MM.1S (cell line): Measurements from ENCODE around the gene CYTL1.

Source experiments
- DNase-seq: peaks from one replicate; pipeline ENCODE4 v3.0.0-alpha.2; 2015
- H2AFZ ChIP-seq: fragments of 300-600 bp; sonication (generic); 2 replicates; pipeline ENCODE4 v1.6.0; 2016; ENCODE audit warnings: antibody characterized with exemption, low read length
- H3F3A ChIP-seq: fragments of 300-600 bp; sonication (generic); 2 replicates; pipeline ENCODE4 v1.6.1; 2016; ENCODE audit warnings: mild to moderate bottlenecking, antibody characterized with exemption, low read length, moderate library complexity, mixed read lengths; ENCODE audit not compliant: insufficient read depth
- H3K27ac ChIP-seq: fragments of 300-600 bp; sonication (generic); 2 replicates; pipeline ENCODE4 v1.5.1; 2016; ENCODE audit warnings: mild to moderate bottlenecking, low read length
- H3K27me3 ChIP-seq: fragments of 300-600 bp; sonication (generic); replicated peaks from 2 replicates; pipeline ENCODE4 v1.6.0; 2016; ENCODE audit warnings: low read length; ENCODE audit not compliant: insufficient read depth
- H3K36me3 ChIP-seq: fragments of 300-600 bp; sonication (generic); replicated peaks from 2 replicates; pipeline ENCODE4 v1.6.1; 2016; ENCODE audit warnings: mild to moderate bottlenecking, low read length, mixed read lengths; ENCODE audit not compliant: insufficient read depth
- H3K4me1 ChIP-seq: fragments of 300-600 bp; sonication (generic); 2 replicates; pipeline ENCODE4 v1.6.1; 2016; ENCODE audit warnings: low read length, mixed read lengths
- H3K4me2 ChIP-seq: fragments of 300-600 bp; sonication (generic); 2 replicates; pipeline ENCODE4 v1.6.0; 2016; ENCODE audit warnings: low read depth, low read length
- H3K4me3 ChIP-seq: fragments of 300-600 bp; sonication (generic); 2 replicates; pipeline ENCODE4 v1.5.1; 2016; ENCODE audit warnings: low read length, mixed read lengths
- H3K79me2 ChIP-seq: fragments of 300-600 bp; sonication (generic); 2 replicates; pipeline ENCODE4 v1.6.1; 2016; ENCODE audit warnings: mixed run types, low read length, mixed read lengths
- H3K9ac ChIP-seq: fragments of 300-600 bp; sonication (generic); 2 replicates; pipeline ENCODE4 v1.6.1; 2016; ENCODE audit warnings: low read length, mixed read lengths
- H3K9me2 ChIP-seq: fragments of 300-600 bp; sonication (generic); replicated peaks from 2 replicates; pipeline ENCODE4 v1.6.1; 2016; ENCODE audit warnings: mild to moderate bottlenecking, low read length, mixed read lengths; ENCODE audit not compliant: insufficient read depth
- H3K9me3 ChIP-seq: fragments of 300-600 bp; sonication (generic); replicated peaks from 2 replicates; pipeline ENCODE4 v1.6.1; 2016; ENCODE audit warnings: mild to moderate bottlenecking, low read length, mixed read lengths; ENCODE audit not compliant: insufficient read depth
- H4K20me1 ChIP-seq: fragments of 300-600 bp; sonication (generic); 2 replicates; pipeline ENCODE4 v1.6.1; 2016; ENCODE audit warnings: mild to moderate bottlenecking, low read length, moderate library complexity, mixed read lengths; ENCODE audit not compliant: insufficient read depth
- EZH2 ChIP-seq: fragments of 300-600 bp; sonication (generic); optimal IDR thresholded peaks from 2 replicates; pipeline ENCODE3; 2017; ENCODE audit warnings: low read depth, mild to moderate bottlenecking, antibody characterized with exemption, low read length, mixed read lengths
- EZH2phosphoT487 ChIP-seq: fragments of 300-600 bp; sonication (generic); IDR thresholded peaks from 2 replicates; pipeline ENCODE4 v1.6.1; 2018; ENCODE audit warnings: antibody characterized with exemption, low read length
- TF ChIP-seq, protein P1 (sequence below): fragments of 300-600 bp; sonication (generic); IDR thresholded peaks from 2 replicates; pipeline ENCODE4 v1.5.1; 2016; ENCODE audit warnings: antibody characterized with exemption, low read length, mixed read lengths

CYTL1 gene

DNA sequence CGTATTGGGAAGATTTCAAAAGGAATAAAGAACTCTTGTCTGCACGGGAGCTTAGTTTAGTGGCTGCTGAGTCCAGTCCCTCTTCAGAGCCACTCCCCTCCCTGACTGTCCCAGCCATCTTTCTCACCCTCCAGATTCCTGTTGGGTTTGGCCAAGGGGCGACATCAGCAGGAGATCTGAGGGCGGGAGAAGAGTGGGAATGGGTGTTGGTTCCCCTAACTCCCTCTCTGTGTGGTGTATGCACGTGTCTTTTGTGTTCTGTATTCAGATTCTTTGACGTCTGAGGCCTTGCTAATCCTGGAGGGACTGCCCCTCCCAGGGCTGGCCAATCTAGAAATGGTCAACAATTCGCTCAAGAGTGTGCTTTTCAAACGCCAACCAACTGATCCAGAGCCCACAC, 37.4 kb downstream of the CYTL1 start:
- no peak overlapping the region for H3K9ac ChIP-seq
- H3K27me3 ChIP-seq, result no peaks in the 10 kb centered on the region
- no peaks in the 10 kb centered on the region for H3K79me2 ChIP-seq
- H2AFZ ChIP-seq, result no peak overlapping the region
- no peak for TF ChIP-seq EZH2
- no peak for TF ChIP-seq EZH2phosphoT487
- TF ChIP-seq, protein P1, sequence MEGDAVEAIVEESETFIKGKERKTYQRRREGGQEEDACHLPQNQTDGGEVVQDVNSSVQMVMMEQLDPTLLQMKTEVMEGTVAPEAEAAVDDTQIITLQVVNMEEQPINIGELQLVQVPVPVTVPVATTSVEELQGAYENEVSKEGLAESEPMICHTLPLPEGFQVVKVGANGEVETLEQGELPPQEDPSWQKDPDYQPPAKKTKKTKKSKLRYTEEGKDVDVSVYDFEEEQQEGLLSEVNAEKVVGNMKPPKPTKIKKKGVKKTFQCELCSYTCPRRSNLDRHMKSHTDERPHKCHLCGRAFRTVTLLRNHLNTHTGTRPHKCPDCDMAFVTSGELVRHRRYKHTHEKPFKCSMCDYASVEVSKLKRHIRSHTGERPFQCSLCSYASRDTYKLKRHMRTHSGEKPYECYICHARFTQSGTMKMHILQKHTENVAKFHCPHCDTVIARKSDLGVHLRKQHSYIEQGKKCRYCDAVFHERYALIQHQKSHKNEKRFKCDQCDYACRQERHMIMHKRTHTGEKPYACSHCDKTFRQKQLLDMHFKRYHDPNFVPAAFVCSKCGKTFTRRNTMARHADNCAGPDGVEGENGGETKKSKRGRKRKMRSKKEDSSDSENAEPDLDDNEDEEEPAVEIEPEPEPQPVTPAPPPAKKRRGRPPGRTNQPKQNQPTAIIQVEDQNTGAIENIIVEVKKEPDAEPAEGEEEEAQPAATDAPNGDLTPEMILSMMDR, result no peak
- no peak overlapping the region for H3K4me3 ChIP-seq
- no peaks in the 10 kb centered on the region for H3F3A ChIP-seq
- H3K9me3 ChIP-seq, result no peaks in the 10 kb centered on the region
- H4K20me1 ChIP-seq, result no peaks in the 10 kb centered on the region
- H3K9me2 ChIP-seq, result no peaks in the 10 kb centered on the region
- no peak overlapping the region for H3K4me2 ChIP-seq
- H3K36me3 ChIP-seq, result no peaks in the 10 kb centered on the region
- no peak for DNase-seq
- no peaks in the 10 kb centered on the region for H3K4me1 ChIP-seq
- no peak overlapping the region for H3K27ac ChIP-seq

DNA sequence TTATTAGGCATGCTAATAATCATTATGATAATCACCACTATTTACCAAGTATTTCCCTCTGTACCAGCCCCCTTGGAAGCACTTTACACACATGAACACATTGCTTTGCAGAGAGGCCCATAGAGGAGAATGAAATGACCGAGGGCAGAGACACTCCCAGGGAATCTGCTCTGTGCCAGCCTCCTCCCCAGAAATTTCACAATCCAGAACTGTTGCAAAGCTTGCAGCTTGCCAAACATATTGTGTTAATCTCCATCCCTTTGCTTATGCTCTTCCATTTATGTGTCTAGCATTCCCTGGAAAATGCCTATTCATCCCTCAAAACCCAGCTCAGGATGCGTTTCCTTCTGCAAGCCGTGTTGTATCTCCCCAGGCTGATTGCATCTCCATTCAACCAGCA, 37.8 kb downstream of the CYTL1 start:
- H3K9ac ChIP-seq, result no peak overlapping the region
- no peak overlapping the region for H3K4me2 ChIP-seq
- H3K9me3 ChIP-seq, result no peaks in the 10 kb centered on the region
- H3K4me3 ChIP-seq, result no peak overlapping the region
- TF ChIP-seq EZH2phosphoT487 (no peak), EZH2 (no peak)
- TF ChIP-seq, protein P1, result no peak
- H3K36me3 ChIP-seq, result no peaks in the 10 kb centered on the region
- no peaks in the 10 kb centered on the region for H3K4me1 ChIP-seq
- H2AFZ ChIP-seq, result no peak overlapping the region
- H4K20me1 ChIP-seq, result no peaks in the 10 kb centered on the region
- no peaks in the 10 kb centered on the region for H3F3A ChIP-seq
- H3K27ac ChIP-seq, result no peak overlapping the region
- no peaks in the 10 kb centered on the region for H3K9me2 ChIP-seq
- H3K27me3 ChIP-seq, result no peaks in the 10 kb centered on the region
- DNase-seq, result no peak
- no peaks in the 10 kb centered on the region for H3K79me2 ChIP-seq

DNA sequence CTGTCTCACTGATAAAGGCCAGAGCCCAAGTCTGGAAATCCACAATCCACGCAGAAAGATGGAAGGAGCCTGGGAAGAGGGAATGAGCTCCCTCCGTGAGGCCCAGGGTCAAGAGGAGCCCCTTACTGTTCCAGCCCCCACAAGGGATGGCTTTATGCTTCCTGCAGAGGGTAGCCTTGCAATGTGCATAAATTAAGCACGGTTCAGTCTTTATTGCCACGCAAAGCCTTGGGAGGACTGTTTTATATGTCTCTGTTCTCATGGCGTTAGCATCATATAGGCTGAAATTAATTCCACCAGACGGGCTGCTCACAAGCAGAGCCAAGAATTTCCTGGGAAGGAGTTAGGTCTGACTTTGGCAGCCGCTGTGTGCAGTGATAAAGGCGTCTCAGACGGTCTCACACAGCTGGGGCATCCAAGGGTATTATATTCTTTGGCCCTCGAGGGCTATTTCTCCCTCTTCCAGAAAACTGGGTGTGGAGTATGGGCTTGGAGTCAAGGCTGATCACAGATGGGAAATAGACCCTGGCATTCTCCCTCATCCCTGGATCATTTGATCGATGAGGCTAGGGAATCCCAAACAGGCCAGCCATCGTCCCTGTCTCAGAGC, 38.5 kb downstream of the CYTL1 start:
- no peaks in the 10 kb centered on the region for H3F3A ChIP-seq
- no peak overlapping the region for H3K27ac ChIP-seq
- no peak overlapping the region for H2AFZ ChIP-seq
- H3K9me3 ChIP-seq, result no peaks in the 10 kb centered on the region
- no peaks in the 10 kb centered on the region for H4K20me1 ChIP-seq
- no peak overlapping the region for H3K4me3 ChIP-seq
- DNase-seq, result no peak
- no peaks in the 10 kb centered on the region for H3K79me2 ChIP-seq
- no peaks in the 10 kb centered on the region for H3K9me2 ChIP-seq
- no peaks in the 10 kb centered on the region for H3K36me3 ChIP-seq
- TF ChIP-seq EZH2 (no peak), EZH2phosphoT487 (no peak)
- TF ChIP-seq, protein P1, result no peak
- H3K4me2 ChIP-seq, result no peak overlapping the region
- no peak overlapping the region for H3K9ac ChIP-seq
- H3K27me3 ChIP-seq, result no peaks in the 10 kb centered on the region
- no peaks in the 10 kb centered on the region for H3K4me1 ChIP-seq
